Measurements from ENCODE around the gene MYBL2.

- TF ChIP-seq CTCF (IDR thresholded peaks at IDR 0.05) (no peak), EZH2 (IDR thresholded peaks at IDR 0.05; ENCODE audit: borderline replicate concordance, insufficient read depth, low read depth, low read length, poor library complexity, severe bottlenecking) (no peak)
Observed at GRCh38 chr20:43728686-43729255, 61.9 kb downstream of the MYBL2 start.

Measured in B cell (primary cell).